GM12878 (cell line): Measurements from ENCODE around the gene DUSP8. TPM values are rescaled to one million over a fixed set of nuclear protein-coding genes. Genes with fewer than 3 reads are reported as not detected.

Experiments
- ATAC-seq: fragments of 200-7000 bp; cut with Tn5 transposase; 3 replicates; pipeline ENCODE4 v1.9.1; 2020; ENCODE audit warnings: mild to moderate bottlenecking, moderate library complexity
- BruUV-seq: library from RNA; stranded (reverse); fragments of 400-500 nt; replicated peaks from 2 replicates; lab custom pipeline; 2021; lab: Mats Ljungman, UMichigan
- CTCF ChIA-PET: fragments of 300-600 bp; sonication (Branson Sonifier 250); formaldehyde crosslinking; extraction: SDS; loops from one replicate; lab custom pipeline; 2021; ENCODE audit warnings: inconsistent platforms; lab: Yijun Ruan, JAX
- POLR2A ChIA-PET: fragments of 350-600 bp; formaldehyde crosslinking; extraction: SDS; loops from one replicate; lab custom pipeline; 2021; ENCODE audit warnings: inconsistent platforms; lab: Charles Lee
- RAD21 ChIA-PET: fragments of 300-600 bp; sonication (Branson Sonifier 250); formaldehyde crosslinking; loops from one replicate; lab custom pipeline; 2023; ENCODE audit warnings: antibody characterized with exemption; ENCODE audit not compliant: unreplicated experiment; lab: Charles Lee
- SMC1A ChIA-PET: fragments of 300-600 bp; sonication (Branson Sonifier 250); formaldehyde crosslinking; loops from one replicate; lab custom pipeline; 2023; ENCODE audit not compliant: unreplicated experiment, uncharacterized antibody; lab: Charles Lee
- DNase-seq: peaks from one replicate; pipeline ENCODE4 v3.0.0-alpha.2; 2011; ENCODE audit warnings: low read depth, low spot score
- FAIRE-seq: peaks from 3 replicates; lab custom pipeline; 2011; peaks lifted over from hg19 to GRCh38; lab: Jason Lieb, UNC
- H2AFZ ChIP-seq: 2 replicates; pipeline ENCODE4 v1.6.0; 2011; ENCODE audit warnings: low read depth, low read length, control low read depth; ENCODE audit not compliant: control insufficient read depth
- H3K27ac ChIP-seq: 2 replicates; pipeline ENCODE4 v1.5.1; 2011; ENCODE audit warnings: control low read depth; ENCODE audit not compliant: control insufficient read depth, insufficient read depth
- H3K27me3 ChIP-seq, 2 experiments: replicated peaks in 1 of 2; 2 replicates each; pipeline versions ENCODE4 v1.6.0 to v1.6.1; 2011; ENCODE audit warnings: low read length in 1 of 2; ENCODE audit not compliant: control insufficient read depth in 2 of 2, insufficient read depth in 2 of 2
- H3K36me3 ChIP-seq, 2 experiments: 2 replicates each; pipeline ENCODE4 v1.5.1; 2011; ENCODE audit warnings: low read length in 1 of 2; ENCODE audit not compliant: control insufficient read depth in 2 of 2, insufficient read depth in 2 of 2
- H3K4me1 ChIP-seq: 2 replicates; pipeline ENCODE4 v1.6.1; 2011; ENCODE audit warnings: mild to moderate bottlenecking, low read length, moderate library complexity, mixed read lengths; ENCODE audit not compliant: control insufficient read depth, insufficient read depth
- H3K4me2 ChIP-seq: 2 replicates; pipeline ENCODE4 v1.6.0; 2011; ENCODE audit warnings: control low read depth; ENCODE audit not compliant: control insufficient read depth, insufficient read depth
- H3K4me3 ChIP-seq: fragments of 200-600 bp; sonication (generic); 2 replicates; pipeline ENCODE4 v1.5.1; 2016
- H3K79me2 ChIP-seq: 2 replicates; pipeline ENCODE4 v1.6.0; 2011; ENCODE audit warnings: low read length; ENCODE audit not compliant: control insufficient read depth, insufficient read depth
- H3K9ac ChIP-seq: 2 replicates; pipeline ENCODE4 v1.8.0; 2011; ENCODE audit warnings: low read length, control low read depth, mixed read lengths; ENCODE audit not compliant: control insufficient read depth, insufficient read depth
- H3K9me3 ChIP-seq: replicated peaks from 3 replicates; pipeline ENCODE4 v1.5.1; 2011; ENCODE audit warnings: mild to moderate bottlenecking, low read length; ENCODE audit not compliant: control insufficient read depth, insufficient read depth
- H4K20me1 ChIP-seq: 2 replicates; pipeline ENCODE4 v1.6.0; 2011; ENCODE audit not compliant: control insufficient read depth, insufficient read depth
- CHD2 ChIP-seq: IDR thresholded peaks from 2 replicates; pipeline ENCODE4 v1.6.1; 2011; ENCODE audit warnings: low read depth, low read length, improper control_type of control experiment, borderline replicate concordance
- MEF2B ChIP-seq: fragments of 450-650 bp; IDR thresholded peaks from 2 replicates; pipeline ENCODE4 v1.6.1; 2018; ENCODE audit warnings: mild to moderate bottlenecking, moderate library complexity; ENCODE audit not compliant: partially characterized antibody, poor library complexity, severe bottlenecking
- MTA3 ChIP-seq: IDR thresholded peaks from 2 replicates; pipeline ENCODE4 v1.6.1; 2012; ENCODE audit warnings: low read length, inconsistent platforms, borderline replicate concordance
- MXI1 ChIP-seq: fragments of 150-350 bp; IDR thresholded peaks from 2 replicates; pipeline ENCODE4 v1.6.1; 2011; ENCODE audit warnings: low read depth, mild to moderate bottlenecking, inconsistent platforms, low read length, improper control_type of control experiment
- NFYB ChIP-seq: IDR thresholded peaks from 2 replicates; pipeline ENCODE4 v1.6.1; 2011; ENCODE audit warnings: low read depth, mild to moderate bottlenecking, low read length, improper control_type of control experiment, moderate library complexity; ENCODE audit not compliant: insufficient read depth
- PAX8 ChIP-seq: fragments of 450-650 bp; IDR thresholded peaks from 2 replicates; pipeline ENCODE4 v1.6.1; 2017; ENCODE audit warnings: mild to moderate bottlenecking, moderate library complexity
- POLR2AphosphoS5 ChIP-seq: IDR thresholded peaks from 2 replicates; pipeline ENCODE4 v1.6.1; 2011; ENCODE audit warnings: mild to moderate bottlenecking, low read length, inconsistent platforms
- SMAD5 ChIP-seq: IDR thresholded peaks from 2 replicates; pipeline ENCODE4 v1.6.1; 2016; ENCODE audit warnings: antibody characterized with exemption, low read depth
- SPI1 ChIP-seq: IDR thresholded peaks from 2 replicates; pipeline ENCODE4 v1.6.1; 2011; ENCODE audit warnings: low read depth, mild to moderate bottlenecking, low read length, moderate library complexity, borderline replicate concordance; ENCODE audit not compliant: insufficient read depth
- WGBS: methylation state at CpG from one replicate; pipeline ENCODE4 v1.1.6; 2016; ENCODE audit warnings: low lambda C conversion rate; ENCODE audit not compliant: insufficient replicate concordance, insufficient coverage; ENCODE audit errors: missing lambda C conversion rate; 5-methylcytosine and 5-hydroxymethylcytosine counted together
- in situ Hi-C: fragments of 300-500 bp; cut with MboI; formaldehyde crosslinking; loops from 9 replicates; pipeline ENCODE4 v1.14.3; 2018; ENCODE audit warnings: mixed read lengths
- intact Hi-C: fragments of 100-400 bp; cut with micrococcal nuclease; formaldehyde crosslinking; loops from one replicate; pipeline ENCODE4 v1.14.2; 2022; ENCODE audit not compliant: unreplicated experiment
- polyA plus RNA-seq, 11 experiments: library from polyadenylated mRNA; depleted of rRNA in 4 of 11; unstranded in 6 of 11; stranded (reverse) in 5 of 11; fragments of >200 nt; fragmentation: Nextera tagmentation in 4 of 11; fragmentation: Illumina TruSeq in 1 of 11; extraction: Ambion mirVana in 4 of 11; extraction: Trizol in 1 of 11; gene quantifications; 1 replicate in 1 of 11; 2 replicates in 10 of 11; pipeline versions ENCODE4 v1.2.1 to v1.2.3, GENCODE V29; 2011 to 2016; ENCODE audit warnings: inconsistent platforms in 2 of 11, missing spikeins in 2 of 11, low read depth in 1 of 11
- total RNA-seq, 4 experiments: library from RNA; depleted of rRNA in 3 of 4; stranded (reverse); fragments of >200 nt in 3 of 4; fragmentation: Illumina TruSeq in 1 of 4; extraction: Trizol in 1 of 4; gene quantifications; 2 replicates each; pipeline versions ENCODE4 v1.2.1 to v1.2.3, GENCODE V29; 2013 to 2021
- TF ChIP-seq, protein P1 (sequence below): fragments of 150-350 bp; IDR thresholded peaks from 2 replicates; pipeline ENCODE4 v1.6.1; 2014; ENCODE audit warnings: mild to moderate bottlenecking, low read depth, low read length
- TF ChIP-seq, protein P2 (sequence below): IDR thresholded peaks from 2 replicates; pipeline ENCODE4 v1.6.1; 2012; ENCODE audit warnings: low read length, inconsistent platforms

Gene DUSP8
- total and polyA plus RNA-seq, 10 of the 15 experiments (the other 5 are each of a cell fraction or from before 2014, with no cell fraction given): 0.04 to 1.7 (median 0.26) TPM; not detected in 6

DNA sequence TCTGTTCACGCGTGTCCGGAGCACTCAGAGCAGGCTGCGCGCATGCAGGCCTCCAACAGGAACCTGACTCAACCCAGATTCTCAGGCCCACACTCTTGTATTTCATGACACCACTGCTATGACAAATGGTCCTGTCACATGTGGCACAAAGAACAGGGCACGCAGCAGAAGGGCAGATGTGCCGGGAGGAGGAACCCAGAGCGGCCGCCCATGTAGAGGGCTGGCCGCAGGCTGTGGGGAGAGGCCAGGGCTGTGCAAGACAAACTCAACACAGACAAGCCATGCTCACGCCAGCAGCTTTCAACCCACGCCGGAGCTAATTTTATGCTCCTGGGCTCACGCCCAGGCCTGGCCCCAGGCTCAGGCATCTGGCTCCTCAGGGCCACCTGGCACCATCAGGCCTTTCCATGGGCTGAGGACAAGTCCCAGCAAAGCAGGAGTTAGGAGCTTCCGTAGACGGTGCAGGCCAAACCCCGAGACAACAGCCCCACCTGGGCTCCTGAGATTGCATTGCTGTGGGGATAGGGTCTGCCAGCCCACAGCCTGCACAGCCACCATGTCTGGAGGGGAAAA, 40.0 kb downstream of the DUSP8 start:
- peaks cover 7% of the 10 kb centered on the region; the same call in 1 of the 2 replicates for H4K20me1 ChIP-seq
- ChIA-PET POLR2A (no interaction called here), RAD21 (no interaction called here), CTCF (no interaction called here), SMC1A (no interaction called here)
- intact Hi-C loops (no loop called here), in situ Hi-C loops (no loop called here)
- H3K79me2 ChIP-seq: peaks cover 4% of the 10 kb centered on the region
- FAIRE-seq (no peak), ATAC-seq (no peak), DNase-seq (no peak)
- no peak overlapping the region for H3K27ac ChIP-seq
- H2AFZ ChIP-seq: no peak overlapping the region
- TF ChIP-seq SMAD5 (no peak), SPI1 (no peak), MTA3 (no peak), NFYB (no peak), POLR2AphosphoS5 (no peak), CHD2 (no peak), MXI1 (no peak), MEF2B (no peak), PAX8 (no peak)
- TF ChIP-seq, protein P1, sequence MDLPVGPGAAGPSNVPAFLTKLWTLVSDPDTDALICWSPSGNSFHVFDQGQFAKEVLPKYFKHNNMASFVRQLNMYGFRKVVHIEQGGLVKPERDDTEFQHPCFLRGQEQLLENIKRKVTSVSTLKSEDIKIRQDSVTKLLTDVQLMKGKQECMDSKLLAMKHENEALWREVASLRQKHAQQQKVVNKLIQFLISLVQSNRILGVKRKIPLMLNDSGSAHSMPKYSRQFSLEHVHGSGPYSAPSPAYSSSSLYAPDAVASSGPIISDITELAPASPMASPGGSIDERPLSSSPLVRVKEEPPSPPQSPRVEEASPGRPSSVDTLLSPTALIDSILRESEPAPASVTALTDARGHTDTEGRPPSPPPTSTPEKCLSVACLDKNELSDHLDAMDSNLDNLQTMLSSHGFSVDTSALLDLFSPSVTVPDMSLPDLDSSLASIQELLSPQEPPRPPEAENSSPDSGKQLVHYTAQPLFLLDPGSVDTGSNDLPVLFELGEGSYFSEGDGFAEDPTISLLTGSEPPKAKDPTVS: no peak
- TF ChIP-seq, protein P2, sequence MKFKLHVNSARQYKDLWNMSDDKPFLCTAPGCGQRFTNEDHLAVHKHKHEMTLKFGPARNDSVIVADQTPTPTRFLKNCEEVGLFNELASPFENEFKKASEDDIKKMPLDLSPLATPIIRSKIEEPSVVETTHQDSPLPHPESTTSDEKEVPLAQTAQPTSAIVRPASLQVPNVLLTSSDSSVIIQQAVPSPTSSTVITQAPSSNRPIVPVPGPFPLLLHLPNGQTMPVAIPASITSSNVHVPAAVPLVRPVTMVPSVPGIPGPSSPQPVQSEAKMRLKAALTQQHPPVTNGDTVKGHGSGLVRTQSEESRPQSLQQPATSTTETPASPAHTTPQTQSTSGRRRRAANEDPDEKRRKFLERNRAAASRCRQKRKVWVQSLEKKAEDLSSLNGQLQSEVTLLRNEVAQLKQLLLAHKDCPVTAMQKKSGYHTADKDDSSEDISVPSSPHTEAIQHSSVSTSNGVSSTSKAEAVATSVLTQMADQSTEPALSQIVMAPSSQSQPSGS: no peak
- H3K9ac ChIP-seq: no peak overlapping the region
- H3K4me3 ChIP-seq: no peak overlapping the region
- no TSS peak for BruUV-seq
- H3K4me2 ChIP-seq: no peak overlapping the region
- no peaks in the 10 kb centered on the region for H3K27me3 ChIP-seq
- peaks cover 0 to 3% of the 10 kb centered on the region in 2 experiments; a peak in 3 of 4 replicates for H3K36me3 ChIP-seq
- no peaks in the 10 kb centered on the region for H3K9me3 ChIP-seq
- WGBS: 95% methylated on average over 17 of the region's 17 CpGs
- H3K4me1 ChIP-seq: no peaks in the 10 kb centered on the region
